Endothelial cell of umbilical vein (primary cell): ENCODE measurements around the gene CLNK. TPM values are rescaled to one million over a fixed set of nuclear protein-coding genes. Genes with fewer than 3 reads are reported as not detected.

Experiments used
- BruUV-seq: library from RNA; stranded (reverse); fragments of 400-500 nt; replicated peaks from 2 replicates; lab custom pipeline; 2021; lab: Mats Ljungman, UMichigan
- CTCF ChIA-PET: fragments of 300-600, 350-600 bp; sonication (Branson Sonifier 250); formaldehyde crosslinking; loops from one replicate; lab custom pipeline; 2021; ENCODE audit warnings: antibody characterized with exemption, inconsistent platforms; lab: Charles Lee
- POLR2A ChIA-PET: fragments of 300-600, 350-600 bp; sonication (Branson Sonifier 250); formaldehyde crosslinking; loops from one replicate; lab custom pipeline; 2021; ENCODE audit warnings: antibody characterized with exemption, inconsistent platforms; lab: Charles Lee
- DNase-seq: peaks from one replicate; pipeline ENCODE4 v3.0.0-alpha.2; 2011; ENCODE audit warnings: low read depth, low spot score
- FAIRE-seq: peaks from 2 replicates; lab custom pipeline; 2011; peaks lifted over from hg19 to GRCh38; lab: Jason Lieb, UNC
- H2AFZ ChIP-seq: 2 replicates; pipeline ENCODE4 v1.6.0; 2012; ENCODE audit warnings: low read depth, low read length, control low read depth, inconsistent platforms
- H3K27ac ChIP-seq: 2 replicates; pipeline ENCODE4 v1.5.1; 2011; ENCODE audit warnings: low read depth, mild to moderate bottlenecking, control low read depth, low read length, moderate library complexity; ENCODE audit not compliant: insufficient read depth
- H3K27me3 ChIP-seq, 2 experiments: 2 replicates each; pipeline versions ENCODE4 v1.6.0 to v1.6.1; 2011; ENCODE audit warnings: low read length in 2 of 2, mixed read lengths in 1 of 2; ENCODE audit not compliant: control insufficient read depth in 2 of 2, insufficient read depth in 2 of 2
- H3K36me3 ChIP-seq, 2 experiments: 2 replicates in 1 of 2; 3 replicates in 1 of 2; pipeline ENCODE4 v1.5.1; 2011; ENCODE audit warnings: low read length in 2 of 2, mild to moderate bottlenecking in 1 of 2, moderate library complexity in 1 of 2; ENCODE audit not compliant: control insufficient read depth in 2 of 2, insufficient read depth in 2 of 2; ENCODE audit errors: extremely low read depth in 1 of 2
- H3K4me1 ChIP-seq: 3 replicates; pipeline ENCODE4 v1.5.1; 2011; ENCODE audit warnings: mild to moderate bottlenecking, low read length; ENCODE audit not compliant: control insufficient read depth, insufficient read depth; ENCODE audit errors: extremely low read depth
- H3K4me2 ChIP-seq: 2 replicates; pipeline ENCODE4 v1.6.1; 2011; ENCODE audit warnings: low read length, control low read depth, mixed read lengths; ENCODE audit not compliant: insufficient read depth
- H3K4me3 ChIP-seq, 3 experiments: fragments of 200-600 bp in 1 of 3; sonication (generic), shearing (Covaris generic) in 1 of 3; replicated peaks in 1 of 3; 2 replicates each; pipeline ENCODE4 v1.5.1; 2011 to 2016; ENCODE audit warnings: control low read depth in 3 of 3, low read length in 3 of 3, mild to moderate bottlenecking in 2 of 3, inconsistent platforms in 1 of 3, low read depth in 1 of 3, moderate library complexity in 1 of 3; ENCODE audit not compliant: insufficient read depth in 1 of 3
- H3K79me2 ChIP-seq: 2 replicates; pipeline ENCODE4 v1.6.0; 2012; ENCODE audit warnings: low read length, inconsistent platforms; ENCODE audit not compliant: control insufficient read depth, insufficient read depth
- H3K9ac ChIP-seq: replicated peaks from 2 replicates; pipeline ENCODE3; 2011; ENCODE audit warnings: low read length, control low read depth; ENCODE audit not compliant: insufficient read depth; ENCODE audit errors: extremely low read depth
- H3K9me1 ChIP-seq: replicated peaks from 3 replicates; pipeline ENCODE4 v1.6.0; 2011; ENCODE audit warnings: mild to moderate bottlenecking, low read length; ENCODE audit not compliant: control insufficient read depth, insufficient read depth; ENCODE audit errors: extremely low read depth
- H3K9me3 ChIP-seq: replicated peaks from 2 replicates; pipeline ENCODE4 v1.5.1; 2012; ENCODE audit warnings: low read length, inconsistent platforms; ENCODE audit not compliant: control insufficient read depth, insufficient read depth
- H4K20me1 ChIP-seq: replicated peaks from 2 replicates; pipeline ENCODE3; 2011; ENCODE audit warnings: mild to moderate bottlenecking, low read length; ENCODE audit not compliant: control insufficient read depth, insufficient read depth; ENCODE audit errors: extremely low read depth
- CTCF ChIP-seq, 2 donors: IDR thresholded peaks; 1 replicate in 1 of 2; 2 replicates in 1 of 2; pipeline ENCODE4 v1.5.1; 2011; ENCODE audit warnings: low read length in 2 of 2, mild to moderate bottlenecking in 2 of 2, moderate library complexity in 2 of 2, control low read depth in 1 of 2, inconsistent platforms in 1 of 2, low read depth in 1 of 2; ENCODE audit not compliant: insufficient read depth in 1 of 2; ENCODE audit errors: extremely low read depth in 1 of 2
- EZH2 ChIP-seq: IDR thresholded peaks from 2 replicates; pipeline ENCODE4 v1.6.1; 2012; ENCODE audit warnings: borderline replicate concordance, low read depth, mild to moderate bottlenecking, moderate library complexity, low read length, inconsistent platforms; ENCODE audit not compliant: severe bottlenecking
- FOS ChIP-seq: IDR thresholded peaks from 2 replicates; pipeline ENCODE4 v1.6.1; 2011; ENCODE audit warnings: mild to moderate bottlenecking, low read length, moderate library complexity, borderline replicate concordance; ENCODE audit not compliant: insufficient read depth
- GATA2 ChIP-seq: IDR thresholded peaks from 2 replicates; pipeline ENCODE4 v1.7.0; 2011; ENCODE audit warnings: low read depth, mild to moderate bottlenecking, moderate library complexity, mixed read lengths, low read length; ENCODE audit not compliant: insufficient read length, insufficient read depth
- JUN ChIP-seq: IDR thresholded peaks from 2 replicates; pipeline ENCODE4 v1.6.1; 2011; ENCODE audit warnings: borderline replicate concordance, low read depth; ENCODE audit not compliant: insufficient read length, insufficient read depth
- MAX ChIP-seq: IDR thresholded peaks from 2 replicates; pipeline ENCODE4 v1.6.1; 2011; ENCODE audit not compliant: insufficient read depth, insufficient read length
- MYC ChIP-seq: IDR thresholded peaks from one replicate; pipeline ENCODE4 v1.6.1; 2011; ENCODE audit warnings: mild to moderate bottlenecking, low read depth, low read length
- POLR2A ChIP-seq: IDR thresholded peaks from 2 replicates; pipeline ENCODE4 v1.6.1; 2012; ENCODE audit warnings: low read depth, mild to moderate bottlenecking, control low read depth, low read length
- POLR2AphosphoS5 ChIP-seq: IDR thresholded peaks from 2 replicates; pipeline ENCODE4 v1.6.1; 2012; ENCODE audit warnings: low read depth, mild to moderate bottlenecking, control low read depth, low read length, moderate library complexity; ENCODE audit not compliant: insufficient read depth
- dilution Hi-C: fragments of 300-500 bp; cut with MboI; formaldehyde crosslinking; loops from one replicate; pipeline ENCODE4 v1.15.0; 2019; ENCODE audit warnings: low sequenced_read_pairs; ENCODE audit not compliant: extremely low pct_ligation_motif_present
- intact Hi-C: fragments of 100-400 bp; cut with micrococcal nuclease; formaldehyde crosslinking; loops from one replicate; pipeline ENCODE4 v1.10.0; 2022
- polyA plus RNA-seq, 4 experiments: library from polyadenylated mRNA; depleted of rRNA in 3 of 4; stranded (reverse) in 3 of 4; unstranded in 1 of 4; fragments of >200 nt; gene quantifications; 2 replicates each; pipeline versions ENCODE4 v1.2.1 to v1.2.3, GENCODE V29; 2011 to 2012; ENCODE audit warnings: missing spikeins in 1 of 4
- total RNA-seq: library from RNA; stranded (reverse); gene quantifications from 2 replicates; pipeline ENCODE4 v1.2.3, GENCODE V29; 2021

The CLNK gene
- total and polyA plus RNA-seq, 2 donors (not counting 3 experiments of a cell fraction or from before 2014, with no cell fraction given) = not detected

GRCh38 chr4:10598829-10599228 lies 85.7 kb downstream of the CLNK start:
- no TSS peak for BruUV-seq
- Histone ChIP-seq H3K9me1 (no peaks in the 10 kb centered on the region), H3K4me2 (no peak overlapping the region), H3K36me3 (no peaks in the 10 kb centered on the region), H3K4me3 (no peak overlapping the region), H3K9ac (no peak overlapping the region), H4K20me1 (no peaks in the 10 kb centered on the region), H2AFZ (no peak overlapping the region), H3K27ac (no peak overlapping the region), H3K4me1 (no peaks in the 10 kb centered on the region), H3K79me2 (no peaks in the 10 kb centered on the region), H3K9me3 (no peaks in the 10 kb centered on the region), H3K27me3 (no peaks in the 10 kb centered on the region)
- ChIA-PET CTCF (interaction anchor here (1.1 to 1.3 kb wide), 3 partner anchors 9 to 14 kb away, joined by 3 to 4 read pairs (median 3); no protein-coding TSS in a partner anchor), POLR2A (no interaction called here)
- intact Hi-C loops (no loop called here), dilution Hi-C loops (no loop called here)
- no peak for FAIRE-seq
- TF ChIP-seq POLR2AphosphoS5 (no peak), POLR2A (no peak), EZH2 (no peak), GATA2 (no peak), FOS (no peak), MAX (no peak), CTCF (IDR thresholded peaks at IDR 0.05; ENCODE audit: extremely low read depth in 1 of 2, insufficient read depth in 1 of 2, low read depth in 1 of 2, low read length in 2 of 2) (no peak), MYC (no peak), JUN (no peak)
- no peak for DNase-seq
